ENCODE data around the gene GTPBP8.

GRCh38 chr3:113051302-113051711 lies 60.5 kb downstream of the GTPBP8 start:
- TF ChIP-seq NFIC (IDR thresholded peaks at IDR 0.05; ENCODE audit: low read depth, low read length) = no peak
- TF ChIP-seq, protein P1, sequence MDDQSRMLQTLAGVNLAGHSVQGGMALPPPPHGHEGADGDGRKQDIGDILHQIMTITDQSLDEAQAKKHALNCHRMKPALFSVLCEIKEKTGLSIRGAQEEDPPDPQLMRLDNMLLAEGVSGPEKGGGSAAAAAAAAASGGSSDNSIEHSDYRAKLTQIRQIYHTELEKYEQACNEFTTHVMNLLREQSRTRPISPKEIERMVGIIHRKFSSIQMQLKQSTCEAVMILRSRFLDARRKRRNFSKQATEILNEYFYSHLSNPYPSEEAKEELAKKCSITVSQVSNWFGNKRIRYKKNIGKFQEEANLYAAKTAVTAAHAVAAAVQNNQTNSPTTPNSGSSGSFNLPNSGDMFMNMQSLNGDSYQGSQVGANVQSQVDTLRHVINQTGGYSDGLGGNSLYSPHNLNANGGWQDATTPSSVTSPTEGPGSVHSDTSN (IDR thresholded peaks at IDR 0.05; ENCODE audit: insufficient replicate concordance, low read depth, low read length) = no peak
- TF ChIP-seq GABPA (IDR thresholded peaks at IDR 0.05; ENCODE audit: low read depth) = no peak
- TF ChIP-seq MXI1 (IDR thresholded peaks at IDR 0.05; ENCODE audit: low read depth, low read length) = peak; percentile 78; the same call in 1 of the 2 replicates
- peak; percentile 67; the same call in 1 of the 2 replicates for TF ChIP-seq RB1 (IDR thresholded peaks at IDR 0.05; ENCODE audit: borderline replicate concordance)
- peak; percentile 33 to 45; a peak in 1 of 4 replicates for TF ChIP-seq EP300 (IDR thresholded peaks at IDR 0.05; ENCODE audit: borderline replicate concordance in 1 of 2, control insufficient read depth in 1 of 2, low read depth in 2 of 2, low read length in 2 of 2)
- no peak for TF ChIP-seq EZH2 (IDR thresholded peaks at IDR 0.05; ENCODE audit: borderline replicate concordance, control insufficient read depth, low read depth, low read length)

All from GM12878 (cell line).